Measurements from ENCODE around the gene CDC73.

DNA sequence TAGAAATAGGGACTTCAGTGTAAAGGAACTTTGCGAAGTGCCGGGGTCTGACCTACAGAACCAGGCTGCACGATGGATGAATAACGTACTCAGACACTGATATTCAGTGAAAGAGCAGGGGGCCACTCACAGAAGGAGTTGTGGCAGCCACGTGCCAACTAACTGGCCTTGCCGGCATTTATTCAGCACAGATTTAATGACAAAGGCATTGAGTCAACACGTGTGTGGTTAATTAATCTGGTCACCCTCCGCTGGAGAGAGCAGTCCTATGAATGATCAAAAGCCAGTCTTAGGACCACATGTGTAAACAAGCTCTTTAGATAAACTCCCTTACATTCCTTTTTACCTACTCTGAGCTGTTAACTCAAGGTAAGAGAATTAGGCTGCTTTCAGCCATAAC is 70.8 kb downstream of the CDC73 start:
- no peak for TF ChIP-seq POLR2A (IDR thresholded peaks at IDR 0.05; ENCODE audit: low read depth)
- TF ChIP-seq, protein P1, sequence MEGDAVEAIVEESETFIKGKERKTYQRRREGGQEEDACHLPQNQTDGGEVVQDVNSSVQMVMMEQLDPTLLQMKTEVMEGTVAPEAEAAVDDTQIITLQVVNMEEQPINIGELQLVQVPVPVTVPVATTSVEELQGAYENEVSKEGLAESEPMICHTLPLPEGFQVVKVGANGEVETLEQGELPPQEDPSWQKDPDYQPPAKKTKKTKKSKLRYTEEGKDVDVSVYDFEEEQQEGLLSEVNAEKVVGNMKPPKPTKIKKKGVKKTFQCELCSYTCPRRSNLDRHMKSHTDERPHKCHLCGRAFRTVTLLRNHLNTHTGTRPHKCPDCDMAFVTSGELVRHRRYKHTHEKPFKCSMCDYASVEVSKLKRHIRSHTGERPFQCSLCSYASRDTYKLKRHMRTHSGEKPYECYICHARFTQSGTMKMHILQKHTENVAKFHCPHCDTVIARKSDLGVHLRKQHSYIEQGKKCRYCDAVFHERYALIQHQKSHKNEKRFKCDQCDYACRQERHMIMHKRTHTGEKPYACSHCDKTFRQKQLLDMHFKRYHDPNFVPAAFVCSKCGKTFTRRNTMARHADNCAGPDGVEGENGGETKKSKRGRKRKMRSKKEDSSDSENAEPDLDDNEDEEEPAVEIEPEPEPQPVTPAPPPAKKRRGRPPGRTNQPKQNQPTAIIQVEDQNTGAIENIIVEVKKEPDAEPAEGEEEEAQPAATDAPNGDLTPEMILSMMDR (IDR thresholded peaks at IDR 0.05), result no peak
- no peak for TF ChIP-seq POLR2AphosphoS5 (IDR thresholded peaks at IDR 0.05)
- no peak for TF ChIP-seq EP300 (IDR thresholded peaks at IDR 0.05)
